Measurements from ENCODE around the gene PDZRN4.

GRCh38 chr12:41418586-41418985 is 230.5 kb downstream of the PDZRN4 start:
- TF ChIP-seq CTCF (conservative IDR thresholded peaks at IDR 0.05; ENCODE audit: low read depth, low read length), result no peak
- TF ChIP-seq POLR2A (IDR thresholded peaks at IDR 0.05; ENCODE audit: low read depth, low read length), result no peak
- no peak for TF ChIP-seq FOS (IDR thresholded peaks at IDR 0.05; ENCODE audit: low read depth, low read length)
- TF ChIP-seq BHLHE40 (IDR thresholded peaks at IDR 0.05; ENCODE audit: low read depth, low read length), result no peak
- TF ChIP-seq MAFK (IDR thresholded peaks at IDR 0.05; ENCODE audit: low read depth, low read length), result no peak
- no peak for TF ChIP-seq SMC3 (IDR thresholded peaks at IDR 0.05; ENCODE audit: low read depth, low read length)
- no peak for TF ChIP-seq RFX5 (IDR thresholded peaks at IDR 0.05; ENCODE audit: low read depth, low read length)
- no peak for TF ChIP-seq USF2 (IDR thresholded peaks at IDR 0.05; ENCODE audit: low read depth, low read length)
- no peak for TF ChIP-seq ELK1 (IDR thresholded peaks at IDR 0.05; ENCODE audit: borderline replicate concordance, low read depth, low read length)
- no peak for TF ChIP-seq MAZ (IDR thresholded peaks at IDR 0.05; ENCODE audit: borderline replicate concordance, low read depth, low read length)
- TF ChIP-seq RCOR1 (IDR thresholded peaks at IDR 0.05; ENCODE audit: insufficient replicate concordance, low read length), result no peak

All from IMR-90 (cell line).